Anterior cingulate cortex (tissue), 58 donors: ENCODE data around the gene NACA2.
"Not testable (repeated sequence)": the region's sequence is repeated elsewhere in the genome, so short reads cannot be mapped to it uniquely, and the experiment has no call there.

Experiments
- DNase-seq, 58 donors: peaks; one replicate each; lab custom pipeline; 2025; lab: John Stamatoyannopoulos, UW

NACA2 gene

DNA sequence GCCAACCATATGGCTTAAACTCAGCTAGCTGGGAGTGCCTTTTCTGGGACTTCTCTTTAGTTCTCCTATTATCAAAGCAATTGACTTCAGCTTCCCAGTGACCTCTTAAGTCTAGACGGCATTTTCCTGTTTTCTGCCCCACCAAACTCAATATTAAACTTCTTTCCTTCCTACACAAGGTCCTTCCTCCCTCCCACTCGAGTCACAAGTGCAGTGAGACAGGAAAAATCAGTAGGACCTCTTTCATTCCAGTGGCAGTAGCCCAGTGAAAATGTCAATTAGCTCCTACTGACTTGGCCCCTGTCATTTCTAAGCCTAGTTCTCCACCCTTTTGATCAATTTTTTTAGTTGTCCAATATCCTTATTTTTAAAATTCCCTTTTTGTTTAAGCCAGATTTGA, 9.6 kb upstream of the NACA2 start:
- DNase-seq: no peak

- no peak for DNase-seq
These were observed 8.6 kb upstream of the NACA2 start for GRCh38 chr17:61599608-61600007.

DNA sequence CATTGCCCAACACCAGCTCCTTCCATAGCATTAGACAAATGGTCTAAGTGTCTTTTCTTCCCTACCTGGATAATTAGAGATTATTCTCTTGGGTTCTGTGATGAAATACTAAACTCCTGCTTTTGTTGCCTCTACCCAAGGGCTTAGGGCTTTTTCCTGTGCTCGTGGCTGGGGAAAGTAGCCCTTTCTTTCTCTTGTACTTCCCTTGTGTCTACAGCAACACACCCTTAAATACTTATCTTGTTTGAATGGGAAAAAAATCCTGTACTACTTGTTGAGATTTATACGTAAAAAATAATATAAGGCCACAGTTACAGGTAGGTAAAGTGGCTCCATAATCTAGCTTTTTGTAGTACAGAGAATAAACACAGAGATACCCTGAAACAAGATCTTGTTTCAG, 7.0 kb upstream of the NACA2 start:
- DNase-seq: no peak

DNA sequence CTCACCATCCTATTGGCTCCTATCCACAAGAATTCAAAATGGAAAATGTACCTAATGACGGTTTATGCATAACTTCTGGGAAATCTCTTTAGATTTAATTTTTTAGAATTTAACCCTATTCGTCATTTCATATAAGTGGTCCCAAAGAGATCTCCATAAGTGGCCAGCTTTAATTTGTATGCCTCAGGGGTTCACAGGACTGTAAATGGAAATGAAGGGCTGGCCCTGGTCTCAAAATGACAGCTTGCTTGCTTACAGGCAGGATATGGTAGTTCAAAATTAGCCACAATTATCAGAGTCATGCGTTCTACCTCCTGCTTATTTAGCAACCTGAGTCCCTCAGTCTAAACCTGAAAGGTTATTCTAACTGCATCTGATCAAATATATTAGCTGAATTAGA, 6.6 kb upstream of the NACA2 start:
- no peak for DNase-seq

DNA sequence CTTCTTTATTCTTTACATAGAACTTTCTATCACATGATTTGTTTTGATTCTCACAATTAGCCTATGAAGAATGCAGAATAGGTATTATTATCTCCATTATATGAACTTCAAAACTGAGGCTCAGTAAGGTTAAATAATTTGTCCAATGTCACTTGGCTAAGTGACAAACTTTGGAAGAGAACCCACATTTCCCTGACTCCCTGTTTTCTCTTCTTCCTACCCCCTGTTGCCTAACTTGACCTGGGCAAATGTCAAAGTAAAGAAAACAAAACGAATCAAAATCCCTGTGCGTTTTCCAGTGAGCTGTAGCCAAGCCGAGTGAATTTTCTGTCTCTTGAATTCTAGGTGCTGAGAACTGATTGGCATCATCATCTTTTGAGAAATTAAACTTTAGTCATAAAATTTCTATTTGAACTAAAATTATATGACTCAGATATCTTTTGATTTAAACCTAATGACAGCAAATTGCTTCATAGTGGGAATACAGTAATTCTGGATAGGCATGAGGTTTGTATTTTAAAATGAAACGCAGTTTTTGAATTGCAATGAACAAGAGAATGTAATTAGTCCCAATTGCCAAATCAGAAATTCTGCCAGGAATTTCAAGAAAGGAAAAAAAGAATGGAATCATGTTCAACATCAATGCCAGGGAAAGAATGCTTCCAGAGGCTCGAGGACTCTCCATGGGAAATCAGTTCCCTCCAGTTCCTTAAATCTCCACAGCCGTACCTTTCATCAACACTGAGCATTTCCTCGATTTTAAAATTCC, 4.6 kb upstream of the NACA2 start:
- no peak for DNase-seq

DNA sequence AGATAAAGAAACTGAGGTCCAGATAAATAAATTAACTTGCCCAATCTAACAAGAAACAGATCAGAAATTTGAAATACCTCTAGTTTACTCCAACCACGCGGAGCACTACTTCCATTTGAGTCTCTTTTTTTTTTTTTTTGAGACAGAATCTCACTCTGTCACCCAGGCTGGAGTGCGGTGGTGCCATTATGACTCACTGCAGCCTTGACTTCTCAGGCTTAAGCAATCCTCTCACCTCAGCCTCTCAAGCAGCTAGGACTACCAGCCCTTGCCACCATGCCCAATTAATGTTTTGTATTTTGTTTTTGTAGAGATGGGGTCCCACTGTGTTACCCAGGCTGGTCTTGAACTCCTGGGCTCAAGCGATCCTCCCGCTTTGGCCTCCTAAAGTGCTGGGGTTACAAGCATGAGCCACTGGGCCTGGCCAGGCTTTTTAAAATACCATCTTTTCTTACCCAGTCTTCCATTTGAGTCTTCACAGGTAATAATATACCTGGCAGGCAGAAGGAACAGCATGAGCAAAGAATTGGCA, 3.3 kb upstream of the NACA2 start:
- DNase-seq: no peak

DNA sequence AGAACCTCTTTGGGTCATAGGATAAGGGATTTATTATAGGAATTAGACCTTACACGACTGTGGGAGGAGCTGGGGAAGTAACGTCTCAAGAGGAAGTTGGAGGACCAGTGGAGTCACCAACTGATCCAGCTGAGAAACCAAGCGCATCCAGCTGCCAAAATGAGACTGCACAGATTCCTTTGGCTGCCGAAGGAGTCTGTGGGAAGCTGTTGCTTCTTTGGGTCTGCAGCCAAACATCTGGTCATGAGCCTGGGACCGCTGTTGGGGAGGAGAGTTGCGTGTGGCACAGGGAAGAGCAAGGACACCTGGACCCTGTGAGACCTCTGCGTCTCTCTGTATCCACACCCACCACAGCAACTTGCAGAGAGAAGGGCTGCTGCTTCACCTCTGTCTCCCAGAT, 2.4 kb upstream of the NACA2 start:
- DNase-seq: no peak

GRCh38 chr17:61591930-61592329, 911 bp upstream of the NACA2 start:
- DNase-seq: no peak

- DNase-seq: no peak
These were observed 1.0 kb downstream of the NACA2 start for GRCh38 chr17:61589990-61590389.

DNA sequence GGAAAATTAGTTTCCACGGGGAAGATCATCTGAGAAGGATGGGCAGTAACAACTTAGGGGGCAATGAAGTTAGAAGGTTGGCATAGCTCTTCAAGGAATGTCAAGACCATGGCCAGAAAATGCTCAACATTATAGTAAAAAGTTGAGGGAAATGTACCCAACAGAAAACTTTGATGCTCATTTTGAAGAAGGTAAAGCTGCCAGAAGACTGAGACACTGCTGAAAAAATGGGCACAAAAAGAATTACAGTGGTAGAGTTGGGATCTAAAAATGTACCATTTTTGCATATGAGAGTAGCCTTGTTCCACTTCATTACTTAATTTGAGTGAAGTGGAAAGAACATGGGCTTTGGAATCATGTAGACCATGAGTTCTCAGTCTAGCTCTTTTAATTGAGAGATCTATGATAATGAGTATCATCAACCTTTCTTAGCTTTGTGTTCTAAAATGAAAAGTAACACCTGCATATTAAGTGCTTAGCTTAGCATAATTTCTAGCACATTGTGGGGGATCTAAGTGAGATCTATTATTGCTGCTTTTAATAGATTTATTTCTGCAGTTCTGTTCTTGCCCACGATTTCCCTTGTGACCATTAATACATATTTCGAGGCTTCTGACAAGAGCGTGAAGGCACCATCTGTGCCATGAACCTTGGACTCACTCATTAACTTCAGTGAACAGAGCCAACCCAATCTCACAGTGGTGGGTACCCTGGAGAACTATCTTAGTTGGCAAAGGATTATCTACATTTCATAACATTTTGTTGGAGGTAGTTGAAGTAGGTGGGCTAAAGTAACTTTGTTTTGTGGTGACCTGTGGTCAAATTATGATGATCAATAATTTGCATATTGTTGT, 3.0 kb downstream of the NACA2 start:
- no peak for DNase-seq

- DNase-seq: no peak
These were observed 3.8 kb downstream of the NACA2 start for GRCh38 chr17:61587242-61587641.

GRCh38 chr17:61586622-61587021, 4.4 kb downstream of the NACA2 start:
- DNase-seq: not testable (repeated sequence)

- DNase-seq: no peak
These were observed 4.9 kb downstream of the NACA2 start for GRCh38 chr17:61586031-61586566.

DNA sequence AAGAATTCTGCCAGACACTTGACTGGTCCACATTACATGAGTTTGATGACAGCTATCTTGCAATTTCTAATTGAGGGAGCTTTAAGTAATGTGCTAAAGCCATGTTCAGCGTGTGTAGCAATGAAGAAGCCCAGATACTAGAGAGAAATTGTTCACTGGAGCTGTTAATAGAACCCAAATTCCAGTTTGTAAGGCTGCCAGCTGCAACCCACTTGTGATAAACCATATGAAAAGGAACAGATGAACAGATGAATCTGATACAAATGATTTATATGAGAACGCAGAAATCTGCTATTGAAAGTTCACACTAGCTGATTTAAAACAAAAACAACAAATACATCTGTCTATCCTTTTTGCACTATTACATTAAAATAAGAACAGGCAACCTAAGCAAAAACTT, 6.2 kb downstream of the NACA2 start:
- DNase-seq: no peak

DNA sequence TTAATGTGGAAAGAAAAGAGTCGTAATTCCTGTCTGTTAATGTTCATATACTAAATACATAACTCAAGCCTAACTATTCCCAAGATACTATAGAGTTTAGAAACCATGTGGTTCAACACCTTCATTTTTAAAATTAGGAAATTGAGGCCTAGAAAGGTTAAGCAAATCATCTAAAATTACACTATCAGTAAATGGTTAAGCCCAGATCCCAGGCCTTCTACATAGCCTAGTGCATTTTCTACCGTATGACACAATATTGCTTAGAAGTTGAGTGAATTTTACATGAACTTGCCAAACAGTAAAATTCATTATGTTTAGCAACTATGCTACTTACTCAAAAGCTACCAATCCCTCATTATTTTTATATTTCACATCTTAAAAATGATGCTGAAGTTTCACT, 6.8 kb downstream of the NACA2 start:
- no peak for DNase-seq

DNA sequence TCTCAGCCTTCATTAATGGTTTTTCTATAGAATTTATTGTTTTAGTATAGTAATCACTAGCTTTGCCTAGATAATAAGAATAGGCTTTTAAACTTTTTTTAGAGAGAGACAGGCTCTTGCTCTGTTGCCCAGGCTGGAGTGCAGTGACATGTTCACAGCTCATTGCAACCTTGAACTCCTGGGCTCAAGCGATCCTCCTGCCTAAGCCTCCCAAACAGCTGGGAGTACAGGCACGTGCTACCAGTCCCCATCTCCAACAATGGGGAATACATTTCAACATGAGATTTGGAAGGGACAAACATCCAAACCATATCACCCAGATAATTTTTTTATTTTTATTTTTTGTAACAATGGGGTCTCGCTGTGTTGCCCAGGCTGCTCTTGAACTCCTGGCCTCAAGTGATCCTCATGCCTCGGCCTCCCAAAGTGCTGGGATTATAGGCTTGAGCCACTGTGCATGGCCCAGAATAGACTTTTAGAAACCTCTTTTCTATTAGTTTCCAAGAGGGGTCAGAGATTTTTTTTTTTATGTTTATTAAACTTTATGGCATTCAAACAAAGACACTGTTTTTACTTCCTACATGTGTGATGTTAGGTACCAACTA, 7.3 kb downstream of the NACA2 start:
- no peak for DNase-seq

- DNase-seq: no peak
These were observed 7.8 kb downstream of the NACA2 start for GRCh38 chr17:61583242-61583641.

GRCh38 chr17:61582593-61582992, 8.4 kb downstream of the NACA2 start:
- no peak for DNase-seq

- DNase-seq: no peak
These were observed 9.2 kb downstream of the NACA2 start for GRCh38 chr17:61581611-61582349.

GRCh38 chr17:61580502-61580901, 10.5 kb downstream of the NACA2 start:
- no peak for DNase-seq
